GM19025 (cell line): ENCODE measurements around the gene SVIL.
A peak's percentile ranks its signal among the peaks of the same experiment; 100 is the strongest.
"Not testable (repeated sequence)": the region's sequence is repeated elsewhere in the genome, so short reads cannot be mapped to it uniquely, and the experiment has no call there.

Experiments
- ATAC-seq: cut with Tn5 transposase; IDR thresholded peaks from one replicate; pipeline ENCODE4 v1.9.1; 2021; ENCODE audit warnings: mild to moderate bottlenecking, low read depth, moderate library complexity; ENCODE audit not compliant: unreplicated experiment

The SVIL gene

GRCh38 chr10:29470843-29471543 is 163.8 kb downstream of the SVIL start:
- no peak for ATAC-seq

GRCh38 chr10:29470355-29470705 is 164.4 kb downstream of the SVIL start:
- ATAC-seq, result no peak

- no peak for ATAC-seq
Measured at GRCh38 chr10:29469481-29470354, 165.1 kb downstream of the SVIL start.

- ATAC-seq, result no peak
Measured at GRCh38 chr10:29465384-29465783, 169.4 kb downstream of the SVIL start.

- not testable (repeated sequence) for ATAC-seq
Measured at GRCh38 chr10:29464671-29465171, 170.1 kb downstream of the SVIL start.

GRCh38 chr10:29461042-29461441 is 173.7 kb downstream of the SVIL start:
- no peak for ATAC-seq

- not testable (repeated sequence) for ATAC-seq
Measured at GRCh38 chr10:29458190-29458589, 176.6 kb downstream of the SVIL start.

- ATAC-seq, result no peak
Measured at GRCh38 chr10:29455095-29455494, 179.7 kb downstream of the SVIL start.

- ATAC-seq, result no peak
Measured at GRCh38 chr10:29454250-29454649, 180.5 kb downstream of the SVIL start.

GRCh38 chr10:29452546-29452945 is 182.2 kb downstream of the SVIL start:
- ATAC-seq, result no peak

GRCh38 chr10:29451946-29452345 is 182.8 kb downstream of the SVIL start:
- no peak for ATAC-seq

- ATAC-seq, result no peak
Measured at GRCh38 chr10:29450405-29450804, 184.4 kb downstream of the SVIL start.

GRCh38 chr10:29448756-29449592 is 185.8 kb downstream of the SVIL start:
- ATAC-seq, result peak; percentile 88

GRCh38 chr10:29448125-29448524 is 186.6 kb downstream of the SVIL start:
- no peak for ATAC-seq

- no peak for ATAC-seq
Measured at GRCh38 chr10:29446327-29446726, 188.4 kb downstream of the SVIL start.

GRCh38 chr10:29443745-29444523 is 190.8 kb downstream of the SVIL start:
- ATAC-seq, result no peak

- ATAC-seq, result no peak
Measured at GRCh38 chr10:29440981-29441380, 193.8 kb downstream of the SVIL start.

- ATAC-seq, result not testable (repeated sequence)
Measured at GRCh38 chr10:29439005-29439404, 195.8 kb downstream of the SVIL start.

GRCh38 chr10:29438271-29438670 is 196.5 kb downstream of the SVIL start:
- ATAC-seq, result no peak

- ATAC-seq, result no peak
Measured at GRCh38 chr10:29437871-29438270, 196.9 kb downstream of the SVIL start.
